Stimulated activated memory B cell treated with anti-CD40 and anti-IgM and Interleukin-4, amounts not matched to agents 10 μg/mL and 1 μg/mL and 100 μg/mL, for 72 hours (primary cell): Measurements from ENCODE around the gene VAMP8.

ENCODE experiments used
- ATAC-seq: fragments of 150-1000 bp; cut with Tn5 transposase; 2 replicates; pipeline ENCODE4 v1.10.0; 2021
- H3K27ac Mint-ChIP-seq: one replicate; pipeline ENCODE4 v1.8.0; 2022; ENCODE audit warnings: mild to moderate bottlenecking, mixed read lengths
- H3K27me3 Mint-ChIP-seq: one replicate; pipeline ENCODE4 v1.8.0; 2022; ENCODE audit warnings: mixed read lengths
- H3K36me3 Mint-ChIP-seq: one replicate; pipeline ENCODE4 v1.8.0; 2022; ENCODE audit warnings: mixed read lengths
- H3K4me1 Mint-ChIP-seq: one replicate; pipeline ENCODE4 v1.8.0; 2022; ENCODE audit warnings: mixed read lengths
- H3K4me3 Mint-ChIP-seq: one replicate; pipeline ENCODE4 v1.8.0; 2022; ENCODE audit warnings: mild to moderate bottlenecking, moderate library complexity, mixed read lengths
- H3K9me3 Mint-ChIP-seq: one replicate; pipeline ENCODE4 v1.8.0; 2022; ENCODE audit warnings: mixed read lengths

VAMP8 gene

DNA sequence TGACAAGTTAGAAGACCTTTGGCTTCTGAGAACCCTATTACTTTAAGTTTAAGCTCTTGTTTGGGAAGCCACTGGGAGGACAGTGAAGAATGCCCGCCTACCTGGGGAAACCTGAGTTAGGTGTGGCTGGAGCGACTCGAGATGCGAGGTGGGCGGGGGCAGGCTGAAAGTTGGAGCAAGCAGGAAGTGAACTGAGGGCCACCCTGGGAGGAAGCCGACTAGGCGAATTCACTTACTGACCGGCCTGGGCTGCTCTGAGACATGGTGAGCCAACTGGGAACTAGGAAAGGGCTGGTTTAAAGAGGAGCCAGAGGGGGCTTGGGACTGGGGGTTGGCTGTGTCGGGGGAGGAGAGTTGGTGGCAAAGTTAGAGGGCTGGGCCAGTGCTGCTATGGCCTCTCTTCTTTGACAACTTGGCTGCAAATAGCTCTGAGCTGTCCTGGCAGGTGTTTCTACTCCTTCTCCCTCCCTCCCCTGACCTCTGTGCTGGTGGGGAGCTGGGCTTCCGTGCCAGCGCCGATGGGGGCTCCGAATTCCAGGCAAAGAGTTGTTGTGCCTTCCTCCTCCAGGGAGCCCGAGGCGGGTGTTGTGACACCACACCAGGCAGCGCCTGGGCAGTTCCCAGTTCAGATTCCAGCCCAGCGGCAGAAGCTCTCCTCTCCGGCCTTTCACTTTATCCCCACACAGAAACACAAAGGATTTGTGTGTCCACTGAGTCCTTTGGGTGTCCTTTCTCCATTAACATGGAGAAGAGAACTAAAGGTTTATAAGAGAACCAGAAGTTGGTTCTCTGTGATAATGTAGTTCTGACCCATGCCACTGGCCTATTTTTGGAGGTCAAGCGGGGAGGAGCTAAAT lies at the start of gene VAMP8:
Gene VAMP8 (plus strand): TSS at position 201 of the 857 bp plus-strand sequence. CDS start 61 bp downstream, at position 262.
- peak; percentile 84 for ATAC-seq
- peaks cover 38% of the 10 kb centered on the region for H3K4me1 Mint-ChIP-seq
- no peaks in the 10 kb centered on the region for H3K9me3 Mint-ChIP-seq
- H3K4me3 Mint-ChIP-seq: peak within 1 kb of the TSS; percentile 90
- H3K36me3 Mint-ChIP-seq: peaks cover 32% of the 10 kb centered on the region
- no peaks in the 10 kb centered on the region for H3K27me3 Mint-ChIP-seq
- H3K27ac Mint-ChIP-seq: peak within 1 kb of the TSS; percentile 88

GRCh38 chr2:85527787-85528186 lies 49.6 kb upstream of the VAMP8 start:
- no peak overlapping the region for H3K4me3 Mint-ChIP-seq
- H3K9me3 Mint-ChIP-seq: no peaks in the 10 kb centered on the region
- H3K27me3 Mint-ChIP-seq: peaks cover 10% of the 10 kb centered on the region
- H3K36me3 Mint-ChIP-seq: no peaks in the 10 kb centered on the region
- no peak for ATAC-seq
- H3K4me1 Mint-ChIP-seq: peaks cover 7% of the 10 kb centered on the region
- H3K27ac Mint-ChIP-seq: no peak overlapping the region

DNA sequence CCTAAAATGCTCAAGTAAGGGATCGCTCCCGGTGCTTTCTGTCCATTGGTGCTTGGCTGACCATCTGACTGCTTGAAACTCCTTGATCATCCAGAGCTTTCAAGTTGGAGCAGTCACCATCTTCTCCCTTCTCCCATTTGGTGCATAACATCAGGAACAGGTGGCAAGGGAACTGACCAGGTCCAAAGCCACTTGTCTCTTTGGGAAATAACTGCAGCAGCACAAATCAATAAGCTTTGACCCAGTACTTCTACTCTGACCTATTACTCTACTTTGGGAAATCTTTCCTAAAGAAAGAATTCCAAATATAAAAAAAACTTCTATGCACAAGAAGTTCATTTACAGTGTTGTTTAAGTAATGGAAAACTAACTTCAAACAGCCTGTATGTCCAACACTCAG lies 49.0 kb upstream of the VAMP8 start:
- Mint-ChIP-seq H3K4me3 (no peak overlapping the region), H3K9me3 (no peaks in the 10 kb centered on the region), H3K27ac (no peak overlapping the region), H3K4me1 (peaks cover 7% of the 10 kb centered on the region), H3K36me3 (no peaks in the 10 kb centered on the region), H3K27me3 (peaks cover 10% of the 10 kb centered on the region)
- ATAC-seq: no peak

- Mint-ChIP-seq H3K27ac (no peak overlapping the region), H3K9me3 (no peaks in the 10 kb centered on the region), H3K4me3 (no peak overlapping the region), H3K4me1 (peaks cover 5% of the 10 kb centered on the region), H3K36me3 (no peaks in the 10 kb centered on the region), H3K27me3 (peaks cover 10% of the 10 kb centered on the region)
- no peak for ATAC-seq
Observed at GRCh38 chr2:85529809-85530208, 47.6 kb upstream of the VAMP8 start.

DNA sequence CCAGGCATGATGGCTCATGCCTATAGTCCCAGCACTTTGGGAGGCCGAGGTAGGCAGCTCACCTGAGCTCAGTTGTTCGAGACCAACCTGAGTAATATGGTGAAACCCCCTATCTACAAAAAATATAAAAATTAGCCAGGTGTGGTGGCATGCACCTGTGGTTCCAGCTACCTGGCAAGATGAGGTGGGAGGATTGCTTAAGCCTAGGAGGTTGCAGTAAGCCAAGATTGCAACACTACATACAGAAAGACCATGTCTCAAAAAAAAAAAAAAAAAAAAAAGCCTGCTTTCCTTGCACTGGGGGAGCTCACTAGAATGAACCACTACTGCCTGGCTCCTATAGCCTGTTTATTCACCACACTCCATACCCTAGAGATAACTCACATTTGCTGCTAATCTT lies 45.8 kb upstream of the VAMP8 start:
- peaks cover 6% of the 10 kb centered on the region for H3K4me1 Mint-ChIP-seq
- no peak overlapping the region for H3K27ac Mint-ChIP-seq
- ATAC-seq: no peak
- peaks cover 6% of the 10 kb centered on the region for H3K27me3 Mint-ChIP-seq
- H3K36me3 Mint-ChIP-seq: no peaks in the 10 kb centered on the region
- H3K4me3 Mint-ChIP-seq: no peak overlapping the region
- no peaks in the 10 kb centered on the region for H3K9me3 Mint-ChIP-seq

DNA sequence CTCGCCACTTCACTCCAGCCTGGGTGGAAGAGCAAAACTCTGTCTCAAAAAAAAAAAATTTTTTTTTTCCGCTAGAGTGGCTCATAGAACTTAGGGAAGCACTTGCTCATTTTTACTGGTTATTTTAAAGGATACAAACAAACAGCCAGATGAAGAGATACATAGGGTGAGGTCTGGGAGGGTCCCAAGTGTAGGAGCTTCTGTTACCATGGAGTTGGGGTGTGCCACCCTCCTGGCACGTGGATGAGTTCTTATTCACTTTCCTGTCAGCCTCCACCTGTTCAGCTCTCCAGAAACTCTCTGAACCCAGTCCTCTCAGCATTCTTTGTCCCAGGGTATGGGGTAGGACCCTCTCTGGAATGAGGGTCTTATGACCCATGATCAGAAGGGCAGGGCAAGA lies 43.3 kb upstream of the VAMP8 start:
- Mint-ChIP-seq H3K4me1 (peaks cover 15% of the 10 kb centered on the region), H3K4me3 (no peak overlapping the region), H3K27me3 (no peaks in the 10 kb centered on the region), H3K27ac (peak overlapping the region; percentile 58), H3K9me3 (no peaks in the 10 kb centered on the region), H3K36me3 (no peaks in the 10 kb centered on the region)
- ATAC-seq: no peak

DNA sequence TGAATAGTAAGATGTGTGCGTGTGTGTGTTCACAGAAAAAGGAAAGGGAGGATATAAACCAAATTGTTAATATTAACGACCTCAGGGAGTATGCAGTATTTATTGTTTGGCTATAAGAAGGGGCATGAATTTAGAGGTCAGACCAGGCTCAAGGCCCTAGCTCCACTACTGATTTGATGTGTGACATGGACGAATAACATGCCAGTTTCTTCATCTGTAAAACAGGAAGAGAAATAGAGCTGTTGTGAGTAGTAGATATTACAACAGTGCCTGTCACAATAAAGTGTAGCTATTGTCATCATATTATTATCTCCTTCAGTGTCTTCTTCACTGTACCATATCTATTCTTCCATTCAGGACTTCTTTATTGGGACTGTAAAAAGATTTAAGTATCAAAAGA lies 42.5 kb upstream of the VAMP8 start:
- Mint-ChIP-seq H3K9me3 (no peaks in the 10 kb centered on the region), H3K4me3 (no peak overlapping the region), H3K36me3 (peaks cover 3% of the 10 kb centered on the region), H3K4me1 (peaks cover 15% of the 10 kb centered on the region), H3K27ac (peak overlapping the region; percentile 58), H3K27me3 (no peaks in the 10 kb centered on the region)
- no peak for ATAC-seq

DNA sequence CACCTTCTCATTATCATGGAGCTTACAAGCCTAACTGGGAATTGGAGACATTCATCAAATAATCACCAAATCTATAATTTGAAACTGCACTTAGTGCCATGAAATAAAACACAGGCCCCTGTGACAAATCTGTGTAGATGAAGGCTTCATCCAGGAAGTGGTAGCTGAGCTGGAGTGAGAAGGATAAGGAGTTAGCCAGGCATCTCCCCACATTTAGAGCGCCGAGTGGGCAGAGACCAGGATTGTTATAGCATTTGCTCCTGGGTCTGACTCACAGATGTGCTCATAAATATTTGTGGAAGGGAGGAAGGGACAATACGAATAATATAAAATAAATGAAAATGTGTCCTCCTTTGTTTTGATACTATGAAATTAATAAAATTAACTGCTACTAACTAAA lies 40.9 kb upstream of the VAMP8 start:
- Mint-ChIP-seq H3K9me3 (no peaks in the 10 kb centered on the region), H3K4me1 (peaks cover 29% of the 10 kb centered on the region), H3K4me3 (no peak overlapping the region), H3K27me3 (no peaks in the 10 kb centered on the region), H3K27ac (no peak overlapping the region), H3K36me3 (peaks cover 13% of the 10 kb centered on the region)
- ATAC-seq: no peak

DNA sequence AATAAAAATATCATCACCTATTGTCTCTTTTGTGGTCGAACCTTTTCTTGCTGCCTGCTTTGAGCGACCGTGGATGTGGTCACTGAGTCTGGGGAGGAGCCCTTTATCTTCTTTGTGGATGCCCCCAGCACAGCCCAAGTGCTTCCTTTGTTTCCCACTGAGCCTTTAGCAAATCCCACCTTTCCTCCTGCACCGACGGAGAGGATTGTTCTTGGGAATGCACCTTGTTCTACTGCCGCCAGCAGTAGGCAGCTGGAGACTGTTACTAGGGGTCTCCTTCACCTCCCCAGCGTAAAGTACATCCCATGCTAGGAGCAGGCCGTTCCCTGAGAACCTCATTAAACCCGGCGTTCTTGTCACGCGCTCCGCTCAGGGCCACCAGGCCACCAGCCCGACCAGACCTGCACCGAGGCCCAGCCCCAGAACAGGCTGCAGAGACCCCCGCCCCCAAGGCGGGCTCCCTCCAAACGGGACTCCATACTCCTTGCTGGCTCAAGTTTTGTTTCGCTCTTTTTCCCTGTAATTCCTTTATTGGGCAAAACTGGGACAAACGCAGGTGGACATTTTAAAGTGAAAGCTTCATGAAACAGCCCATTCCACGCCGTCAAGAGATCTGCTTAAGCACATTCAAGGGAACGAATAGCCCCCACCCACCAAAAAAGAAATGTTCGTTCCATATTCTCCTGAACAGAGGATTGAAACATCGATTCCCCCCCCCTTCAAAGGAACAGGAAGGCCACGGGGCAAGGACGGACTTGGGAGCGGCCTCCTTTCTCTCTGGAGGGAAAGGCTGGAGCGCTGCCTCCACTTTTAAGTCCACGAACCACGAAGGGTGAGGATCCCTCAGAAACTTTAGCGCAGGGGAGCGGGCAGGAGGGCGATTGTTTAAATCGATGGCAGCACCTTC lies 39.5 kb upstream of the VAMP8 start:
- H3K4me1 Mint-ChIP-seq: peaks cover 43% of the 10 kb centered on the region
- no peak for ATAC-seq
- H3K27me3 Mint-ChIP-seq: no peaks in the 10 kb centered on the region
- peak overlapping the region; percentile 98 for H3K27ac Mint-ChIP-seq
- H3K4me3 Mint-ChIP-seq: peak overlapping the region; percentile 90
- no peaks in the 10 kb centered on the region for H3K9me3 Mint-ChIP-seq
- peaks cover 24% of the 10 kb centered on the region for H3K36me3 Mint-ChIP-seq

DNA sequence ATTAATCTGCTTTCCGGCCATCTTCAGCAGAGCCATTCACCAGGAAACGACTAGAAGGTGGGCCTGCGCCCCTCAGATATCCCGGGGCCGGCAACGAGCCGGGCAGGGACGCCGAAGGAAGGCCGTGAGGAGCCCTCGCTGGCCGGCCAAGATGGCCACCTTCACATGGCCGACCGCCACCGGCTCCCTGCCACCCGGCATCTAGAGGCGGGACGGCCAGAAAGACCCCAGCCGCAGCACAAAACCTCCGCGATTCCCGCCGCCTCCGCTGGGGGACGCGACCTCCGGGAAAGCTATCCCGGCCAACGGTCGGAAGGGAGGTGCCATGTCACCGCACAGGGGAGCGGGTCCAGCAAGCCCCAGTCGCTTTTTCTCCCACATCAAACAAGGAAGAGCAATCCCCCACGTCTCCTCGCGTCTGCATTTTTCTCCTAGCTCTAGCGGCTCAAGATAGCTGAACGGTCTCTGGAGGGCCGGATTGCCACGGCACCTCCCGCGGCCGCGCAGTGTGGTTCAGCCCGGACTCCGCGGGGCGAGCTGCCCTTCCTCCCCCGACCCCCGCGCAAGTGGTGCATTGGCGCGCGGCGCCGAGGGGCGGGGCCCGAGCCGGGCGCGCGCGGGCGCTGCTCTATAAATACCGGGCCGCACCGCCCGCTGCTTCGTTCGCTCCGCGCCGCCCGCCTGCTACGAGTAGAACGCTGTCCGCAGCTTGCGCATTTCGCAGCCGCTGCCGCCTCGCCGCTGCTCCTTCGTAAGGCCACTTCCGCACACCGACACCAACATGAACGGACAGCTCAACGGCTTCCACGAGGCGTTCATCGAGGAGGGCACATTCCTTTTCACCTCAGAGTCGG lies 38.7 kb upstream of the VAMP8 start, which contains the start of gene MAT2A:
Gene MAT2A (plus strand): TSS at position 662 of the 854 bp plus-strand sequence. CDS start 120 bp downstream, at position 782.
- ATAC-seq: peak; percentile 93
- Mint-ChIP-seq H3K36me3 (peaks cover 31% of the 10 kb centered on the region), H3K4me1 (peaks cover 47% of the 10 kb centered on the region), H3K4me3 (peak within 1 kb of the TSS; percentile 90), H3K27me3 (no peaks in the 10 kb centered on the region), H3K9me3 (no peaks in the 10 kb centered on the region), H3K27ac (peak within 1 kb of the TSS; percentile 98)

GRCh38 chr2:85539361-85540132 lies 37.8 kb upstream of the VAMP8 start:
- ATAC-seq: peak; percentile 72
- Mint-ChIP-seq H3K27me3 (no peaks in the 10 kb centered on the region), H3K4me3 (peak overlapping the region; percentile 90), H3K9me3 (no peaks in the 10 kb centered on the region), H3K4me1 (peaks cover 45% of the 10 kb centered on the region), H3K36me3 (peaks cover 39% of the 10 kb centered on the region), H3K27ac (peak overlapping the region; percentile 98)

DNA sequence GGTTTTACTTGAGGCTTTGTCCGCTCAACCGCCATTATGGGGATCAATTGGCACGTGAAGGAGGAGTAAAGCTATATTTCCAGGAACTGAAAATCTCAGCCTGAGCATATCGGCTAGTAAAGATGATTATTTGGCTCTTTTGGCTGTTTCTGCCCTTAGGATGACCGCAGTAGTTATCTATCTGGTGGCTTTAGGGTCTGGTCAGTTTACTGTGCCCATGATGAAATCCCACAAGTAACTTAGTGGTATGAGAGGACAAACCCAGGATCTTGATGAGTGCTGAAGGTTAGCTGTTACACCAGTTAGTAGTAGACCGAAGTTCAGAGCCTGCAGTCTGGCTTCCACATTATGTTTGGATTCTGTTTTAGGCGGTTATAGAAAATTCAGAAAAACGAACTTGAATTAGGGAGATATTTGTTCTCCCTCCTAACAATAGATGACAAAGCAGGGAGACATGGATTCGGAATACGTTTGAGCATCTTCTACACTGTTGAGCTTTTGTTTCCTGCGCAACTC lies 37.2 kb upstream of the VAMP8 start:
- Mint-ChIP-seq H3K36me3 (peaks cover 39% of the 10 kb centered on the region), H3K9me3 (no peaks in the 10 kb centered on the region), H3K27me3 (no peaks in the 10 kb centered on the region), H3K27ac (peak overlapping the region; percentile 98), H3K4me3 (peak overlapping the region; percentile 90), H3K4me1 (peaks cover 41% of the 10 kb centered on the region)
- no peak for ATAC-seq

DNA sequence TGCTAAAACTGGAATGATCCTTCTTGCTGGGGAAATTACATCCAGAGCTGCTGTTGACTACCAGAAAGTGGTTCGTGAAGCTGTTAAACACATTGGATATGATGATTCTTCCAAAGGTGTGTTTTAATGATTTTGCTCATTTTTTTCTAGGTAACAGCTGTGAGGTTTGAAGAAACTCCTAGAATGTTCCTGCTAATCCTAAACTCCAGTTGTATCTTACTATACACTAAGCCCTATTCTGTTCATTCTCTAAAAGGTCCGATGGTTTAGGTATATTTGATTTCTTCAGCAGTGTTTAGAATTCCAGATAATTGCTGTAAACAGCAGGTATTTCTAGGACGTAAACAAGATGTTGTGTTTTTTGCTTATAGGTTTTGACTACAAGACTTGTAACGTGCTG lies 36.1 kb upstream of the VAMP8 start:
- peak overlapping the region; percentile 19 for H3K27ac Mint-ChIP-seq
- H3K36me3 Mint-ChIP-seq: peaks cover 39% of the 10 kb centered on the region
- H3K4me1 Mint-ChIP-seq: peaks cover 41% of the 10 kb centered on the region
- no peaks in the 10 kb centered on the region for H3K9me3 Mint-ChIP-seq
- no peak for ATAC-seq
- H3K4me3 Mint-ChIP-seq: peak overlapping the region; percentile 90
- H3K27me3 Mint-ChIP-seq: no peaks in the 10 kb centered on the region
